Measurements from ENCODE around the gene GRID2. TPM values are rescaled to one million over a fixed set of nuclear protein-coding genes. Genes with fewer than 3 reads are reported as not detected.

Gene GRID2
- total and polyA plus RNA-seq, 4 donors: under 0.01 to 0.02 TPM; not detected in 2

- Histone ChIP-seq H3K9ac (ENCODE audit: low read depth in 1 of 2, low read length in 2 of 2) (no peak overlapping the region), H3K4me1 (ENCODE audit: control insufficient read depth in 4 of 4, insufficient read depth in 4 of 4, low read length in 3 of 4) (no peaks in the 10 kb centered on the region), H3K36me3 (ENCODE audit: control insufficient read depth in 4 of 4, insufficient read depth in 3 of 4, low read depth in 1 of 4, low read length in 3 of 4) (no peaks in the 10 kb centered on the region), H3K9me3 (ENCODE audit: control insufficient read depth in 4 of 4, low read length in 3 of 4) (no peaks in the 10 kb centered on the region), H3K4me3 (ENCODE audit: low read depth in 1 of 3, low read length in 3 of 3) (no peak overlapping the region), H3K27ac (ENCODE audit: low read depth in 1 of 2, low read length in 2 of 2) (no peak overlapping the region), H3K27me3 (ENCODE audit: control insufficient read depth in 4 of 4, insufficient read depth in 4 of 4, low read length in 3 of 4) (no peaks in the 10 kb centered on the region)
- no peak for TF ChIP-seq FOXA2 (IDR thresholded peaks at IDR 0.05)
- TF ChIP-seq FOXA1 (IDR thresholded peaks at IDR 0.05): no peak
- 96% methylated on average over 2 of the region's 2 CpGs for WGBS
- DNase-seq (ENCODE audit: low spot score): no peak
These were observed 758.1 kb downstream of the GRID2 start for GRCh38 chr4:93061826-93062225.

DNA sequence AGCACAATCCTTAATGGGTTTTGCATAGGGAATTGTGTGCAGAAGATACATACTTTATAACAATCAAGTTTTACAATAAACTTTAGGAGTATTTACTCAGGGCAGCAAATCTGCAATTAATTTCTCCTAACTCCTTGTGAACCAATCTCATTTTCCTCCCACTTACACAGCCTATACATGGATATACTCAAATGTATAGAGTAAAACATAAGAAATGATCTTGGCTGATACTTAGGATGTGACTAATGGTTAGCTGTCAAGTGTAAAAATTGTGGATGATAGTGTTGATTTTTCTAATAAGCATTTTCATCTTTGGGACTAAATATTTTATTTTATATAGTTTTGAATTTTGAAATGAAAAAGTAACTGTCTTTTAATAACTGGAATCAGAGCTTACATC lies 759.6 kb downstream of the GRID2 start:
- no peaks in the 10 kb centered on the region for H3K9me3 ChIP-seq (ENCODE audit: control insufficient read depth in 4 of 4, low read length in 3 of 4)
- H3K4me3 ChIP-seq (ENCODE audit: low read depth in 1 of 3, low read length in 3 of 3): no peak overlapping the region
- no peak for TF ChIP-seq HNF4G (IDR thresholded peaks at IDR 0.05)
- TF ChIP-seq EGR1 (IDR thresholded peaks at IDR 0.05; ENCODE audit: low read depth in 2 of 2): no peak
- no peak for TF ChIP-seq JUND (IDR thresholded peaks at IDR 0.05)
- no peak for TF ChIP-seq RAD21 (IDR thresholded peaks at IDR 0.05)
- TF ChIP-seq YY1 (IDR thresholded peaks at IDR 0.05): no peak
- no peak for TF ChIP-seq HNF4A (conservative IDR thresholded peaks at IDR 0.05)
- TF ChIP-seq FOXA1 (IDR thresholded peaks at IDR 0.05): no peak
- TF ChIP-seq FOXA2 (IDR thresholded peaks at IDR 0.05): no peak
- TF ChIP-seq, protein P1, sequence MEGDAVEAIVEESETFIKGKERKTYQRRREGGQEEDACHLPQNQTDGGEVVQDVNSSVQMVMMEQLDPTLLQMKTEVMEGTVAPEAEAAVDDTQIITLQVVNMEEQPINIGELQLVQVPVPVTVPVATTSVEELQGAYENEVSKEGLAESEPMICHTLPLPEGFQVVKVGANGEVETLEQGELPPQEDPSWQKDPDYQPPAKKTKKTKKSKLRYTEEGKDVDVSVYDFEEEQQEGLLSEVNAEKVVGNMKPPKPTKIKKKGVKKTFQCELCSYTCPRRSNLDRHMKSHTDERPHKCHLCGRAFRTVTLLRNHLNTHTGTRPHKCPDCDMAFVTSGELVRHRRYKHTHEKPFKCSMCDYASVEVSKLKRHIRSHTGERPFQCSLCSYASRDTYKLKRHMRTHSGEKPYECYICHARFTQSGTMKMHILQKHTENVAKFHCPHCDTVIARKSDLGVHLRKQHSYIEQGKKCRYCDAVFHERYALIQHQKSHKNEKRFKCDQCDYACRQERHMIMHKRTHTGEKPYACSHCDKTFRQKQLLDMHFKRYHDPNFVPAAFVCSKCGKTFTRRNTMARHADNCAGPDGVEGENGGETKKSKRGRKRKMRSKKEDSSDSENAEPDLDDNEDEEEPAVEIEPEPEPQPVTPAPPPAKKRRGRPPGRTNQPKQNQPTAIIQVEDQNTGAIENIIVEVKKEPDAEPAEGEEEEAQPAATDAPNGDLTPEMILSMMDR (IDR thresholded peaks at IDR 0.05; ENCODE audit: low read depth, low read length, missing input control): no peak
- TF ChIP-seq, protein P2, sequence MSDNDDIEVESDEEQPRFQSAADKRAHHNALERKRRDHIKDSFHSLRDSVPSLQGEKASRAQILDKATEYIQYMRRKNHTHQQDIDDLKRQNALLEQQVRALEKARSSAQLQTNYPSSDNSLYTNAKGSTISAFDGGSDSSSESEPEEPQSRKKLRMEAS (IDR thresholded peaks at IDR 0.05): no peak
- TF ChIP-seq, protein P3, sequence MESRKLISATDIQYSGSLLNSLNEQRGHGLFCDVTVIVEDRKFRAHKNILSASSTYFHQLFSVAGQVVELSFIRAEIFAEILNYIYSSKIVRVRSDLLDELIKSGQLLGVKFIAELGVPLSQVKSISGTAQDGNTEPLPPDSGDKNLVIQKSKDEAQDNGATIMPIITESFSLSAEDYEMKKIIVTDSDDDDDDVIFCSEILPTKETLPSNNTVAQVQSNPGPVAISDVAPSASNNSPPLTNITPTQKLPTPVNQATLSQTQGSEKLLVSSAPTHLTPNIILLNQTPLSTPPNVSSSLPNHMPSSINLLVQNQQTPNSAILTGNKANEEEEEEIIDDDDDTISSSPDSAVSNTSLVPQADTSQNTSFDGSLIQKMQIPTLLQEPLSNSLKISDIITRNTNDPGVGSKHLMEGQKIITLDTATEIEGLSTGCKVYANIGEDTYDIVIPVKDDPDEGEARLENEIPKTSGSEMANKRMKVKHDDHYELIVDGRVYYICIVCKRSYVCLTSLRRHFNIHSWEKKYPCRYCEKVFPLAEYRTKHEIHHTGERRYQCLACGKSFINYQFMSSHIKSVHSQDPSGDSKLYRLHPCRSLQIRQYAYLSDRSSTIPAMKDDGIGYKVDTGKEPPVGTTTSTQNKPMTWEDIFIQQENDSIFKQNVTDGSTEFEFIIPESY (IDR thresholded peaks at IDR 0.05): no peak
- TF ChIP-seq NR2F2 (IDR thresholded peaks at IDR 0.05): no peak
- TF ChIP-seq, protein P4, sequence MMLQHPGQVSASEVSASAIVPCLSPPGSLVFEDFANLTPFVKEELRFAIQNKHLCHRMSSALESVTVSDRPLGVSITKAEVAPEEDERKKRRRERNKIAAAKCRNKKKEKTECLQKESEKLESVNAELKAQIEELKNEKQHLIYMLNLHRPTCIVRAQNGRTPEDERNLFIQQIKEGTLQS (IDR thresholded peaks at IDR 0.05): no peak
- H3K9ac ChIP-seq (ENCODE audit: low read depth in 1 of 2, low read length in 2 of 2): no peak overlapping the region
- no peaks in the 10 kb centered on the region for H3K4me1 ChIP-seq (ENCODE audit: control insufficient read depth in 4 of 4, insufficient read depth in 4 of 4, low read length in 3 of 4)
- H3K27ac ChIP-seq (ENCODE audit: low read depth in 1 of 2, low read length in 2 of 2): no peak overlapping the region
- DNase-seq (ENCODE audit: low spot score): no peak
- H3K27me3 ChIP-seq (ENCODE audit: control insufficient read depth in 4 of 4, insufficient read depth in 4 of 4, low read length in 3 of 4): no peaks in the 10 kb centered on the region
- H3K36me3 ChIP-seq (ENCODE audit: control insufficient read depth in 4 of 4, insufficient read depth in 3 of 4, low read depth in 1 of 4, low read length in 3 of 4): no peaks in the 10 kb centered on the region

GRCh38 chr4:93065790-93066189 lies 762.0 kb downstream of the GRID2 start:
- Histone ChIP-seq H3K36me3 (ENCODE audit: control insufficient read depth in 4 of 4, insufficient read depth in 3 of 4, low read depth in 1 of 4, low read length in 3 of 4) (no peaks in the 10 kb centered on the region), H3K9ac (ENCODE audit: low read depth in 1 of 2, low read length in 2 of 2) (no peak overlapping the region), H3K9me3 (ENCODE audit: control insufficient read depth in 4 of 4, low read length in 3 of 4) (no peaks in the 10 kb centered on the region), H3K27ac (ENCODE audit: low read depth in 1 of 2, low read length in 2 of 2) (no peak overlapping the region), H3K27me3 (ENCODE audit: control insufficient read depth in 4 of 4, insufficient read depth in 4 of 4, low read length in 3 of 4) (no peaks in the 10 kb centered on the region), H3K4me3 (ENCODE audit: low read depth in 1 of 3, low read length in 3 of 3) (no peak overlapping the region), H3K4me1 (ENCODE audit: control insufficient read depth in 4 of 4, insufficient read depth in 4 of 4, low read length in 3 of 4) (no peaks in the 10 kb centered on the region)
- DNase-seq (ENCODE audit: low spot score): no peak
- TF ChIP-seq, protein P2 (IDR thresholded peaks at IDR 0.05): no peak
- TF ChIP-seq TAF1 (conservative IDR thresholded peaks at IDR 0.05) (no peak), SP1 (IDR thresholded peaks at IDR 0.05) (no peak)
- 91% methylated on average over 2 of the region's 2 CpGs for WGBS

Data from liver (tissue), 9 donors.